K562 (cell line): ENCODE results near the gene HMGCL. TPM values are rescaled to one million over a fixed set of nuclear protein-coding genes. Genes with fewer than 3 reads are reported as not detected.

Experiments
- E2F6 ChIP-seq, 2 experiments: IDR thresholded peaks; 2 replicates each; pipeline ENCODE4 v1.6.1; 2011; ENCODE audit warnings: borderline replicate concordance in 1 of 2, control low read depth in 1 of 2, low read depth in 1 of 2, low read length in 1 of 2, mild to moderate bottlenecking in 1 of 2, mixed read lengths in 1 of 2, moderate library complexity in 1 of 2; ENCODE audit not compliant: insufficient read depth in 1 of 2, insufficient read length in 1 of 2, poor library complexity in 1 of 2, severe bottlenecking in 1 of 2; ENCODE audit errors: extremely low read depth in 1 of 2
- HNRNPL ChIP-seq: fragments of 200-400 bp; formaldehyde crosslinking; IDR thresholded peaks from 2 replicates; pipeline ENCODE4 v1.6.1; 2017; ENCODE audit warnings: low read depth, mild to moderate bottlenecking, low read length
- LEF1 ChIP-seq: fragments of 450-650 bp; IDR thresholded peaks from 2 replicates; pipeline ENCODE4 v1.6.1; 2016; ENCODE audit warnings: mild to moderate bottlenecking
- MAZ ChIP-seq, 2 experiments: fragments of 450-650 bp in 1 of 2; sonication (generic) in 1 of 2; formaldehyde crosslinking; IDR thresholded peaks in 1 of 2; conservative IDR thresholded peaks in 1 of 2; 2 replicates each; pipeline versions ENCODE4 v1.4.0 to v1.5.0; 2020; ENCODE audit warnings: mild to moderate bottlenecking in 1 of 2, missing genetic modification reagents in 1 of 2
- NBN ChIP-seq: fragments of 450-650 bp; IDR thresholded peaks from 2 replicates; pipeline ENCODE4 v1.6.1; 2016; ENCODE audit warnings: low read depth, mild to moderate bottlenecking
- PCBP2 ChIP-seq: fragments of 200-400 bp; formaldehyde crosslinking; IDR thresholded peaks from 2 replicates; pipeline ENCODE4 v1.6.1; 2018; ENCODE audit warnings: low read length, low read depth, mild to moderate bottlenecking, moderate library complexity; ENCODE audit not compliant: poor library complexity, severe bottlenecking
- PRPF4 ChIP-seq: fragments of 200-400 bp; formaldehyde crosslinking; IDR thresholded peaks from one replicate; pipeline ENCODE4 v1.6.1; 2017; ENCODE audit warnings: low read length, low read depth, mild to moderate bottlenecking; ENCODE audit not compliant: insufficient read depth, poor library complexity, severe bottlenecking
- RAD21 ChIP-seq, 2 experiments: fragments of 250-450 bp in 1 of 2; fragments of 450-650 bp in 1 of 2; sonication (Bioruptor Pico) in 1 of 2; formaldehyde crosslinking in 1 of 2; IDR thresholded peaks in 1 of 2; conservative IDR thresholded peaks in 1 of 2; 2 replicates each; pipeline versions ENCODE4 v1.4.0 to v1.8.0; 2020 to 2022; ENCODE audit warnings: mild to moderate bottlenecking in 2 of 2, moderate library complexity in 1 of 2
- RBM14 ChIP-seq: fragments of 200-400 bp; formaldehyde crosslinking; IDR thresholded peaks from 2 replicates; pipeline ENCODE4 v1.6.1; 2018; ENCODE audit warnings: low read depth, mild to moderate bottlenecking, low read length, moderate library complexity, borderline replicate concordance; ENCODE audit not compliant: insufficient read depth
- SIN3B ChIP-seq: fragments of 450-650 bp; IDR thresholded peaks from 2 replicates; pipeline ENCODE4 v1.6.1; 2017; ENCODE audit warnings: low read depth, mild to moderate bottlenecking, moderate library complexity
- SRF ChIP-seq, 2 experiments: fragments of 250-450, 450-650 bp in 1 of 2; sonication (Bioruptor Pico) in 1 of 2; sonication (generic) in 1 of 2; formaldehyde crosslinking; IDR thresholded peaks; 2 replicates each; pipeline versions ENCODE4 v1.5.0 to v1.5.1; 2020 to 2022; ENCODE audit warnings: mild to moderate bottlenecking in 1 of 2, missing genetic modification reagents in 1 of 2
- ZKSCAN8 ChIP-seq: fragments of 200-800 bp; sonication (Bioruptor generic); IDR thresholded peaks from 2 replicates; pipeline ENCODE4 v1.6.1; 2016; ENCODE audit warnings: missing genetic modification characterization, missing compliant biosample characterization
- ZNF3 ChIP-seq: fragments of 250-450 bp; sonication (Bioruptor Pico); IDR thresholded peaks from 2 replicates; pipeline ENCODE4 v1.5.0; 2021; ENCODE audit warnings: mild to moderate bottlenecking, moderate library complexity
- ZNF318 ChIP-seq, 2 experiments: fragments of 450-650 bp; IDR thresholded peaks; 2 replicates each; pipeline ENCODE4 v1.6.1; 2016; ENCODE audit warnings: mild to moderate bottlenecking in 2 of 2, borderline replicate concordance in 1 of 2, low read depth in 1 of 2, moderate library complexity in 1 of 2
- ZNF695 ChIP-seq: fragments of 450-650 bp; formaldehyde crosslinking; IDR thresholded peaks from 2 replicates; pipeline ENCODE4 v1.4.0; 2020; ENCODE audit warnings: mild to moderate bottlenecking, moderate library complexity
- polyA plus RNA-seq, 8 experiments: library from polyadenylated mRNA; depleted of rRNA in 4 of 8; stranded (reverse) in 5 of 8; unstranded in 3 of 8; fragments of >200 nt; fragmentation: Nextera tagmentation in 2 of 8; fragmentation: Illumina TruSeq in 1 of 8; extraction: Ambion mirVana in 2 of 8; extraction: Trizol in 1 of 8; gene quantifications; 2 replicates each; pipeline versions ENCODE4 v1.2.1 to v1.2.3, GENCODE V29; 2011 to 2014; ENCODE audit warnings: inconsistent platforms in 1 of 8, missing spikeins in 1 of 8
- total RNA-seq, 7 experiments: library from RNA; depleted of rRNA in 6 of 7; stranded (reverse); fragments of >200 nt in 6 of 7; fragmentation: Illumina TruSeq in 2 of 7; extraction: Trizol in 2 of 7; gene quantifications; 2 replicates each; pipeline versions ENCODE4 v1.2.1 to v1.2.3, GENCODE V29; 2011 to 2021; ENCODE audit warnings: low replicate concordance in 1 of 7

Gene HMGCL
- total and polyA plus RNA-seq, 9 of the 15 experiments (the other 6 are each of a cell fraction or from before 2014, with no cell fraction given): 18.0 to 82.2 (median 24.2) TPM

DNA sequence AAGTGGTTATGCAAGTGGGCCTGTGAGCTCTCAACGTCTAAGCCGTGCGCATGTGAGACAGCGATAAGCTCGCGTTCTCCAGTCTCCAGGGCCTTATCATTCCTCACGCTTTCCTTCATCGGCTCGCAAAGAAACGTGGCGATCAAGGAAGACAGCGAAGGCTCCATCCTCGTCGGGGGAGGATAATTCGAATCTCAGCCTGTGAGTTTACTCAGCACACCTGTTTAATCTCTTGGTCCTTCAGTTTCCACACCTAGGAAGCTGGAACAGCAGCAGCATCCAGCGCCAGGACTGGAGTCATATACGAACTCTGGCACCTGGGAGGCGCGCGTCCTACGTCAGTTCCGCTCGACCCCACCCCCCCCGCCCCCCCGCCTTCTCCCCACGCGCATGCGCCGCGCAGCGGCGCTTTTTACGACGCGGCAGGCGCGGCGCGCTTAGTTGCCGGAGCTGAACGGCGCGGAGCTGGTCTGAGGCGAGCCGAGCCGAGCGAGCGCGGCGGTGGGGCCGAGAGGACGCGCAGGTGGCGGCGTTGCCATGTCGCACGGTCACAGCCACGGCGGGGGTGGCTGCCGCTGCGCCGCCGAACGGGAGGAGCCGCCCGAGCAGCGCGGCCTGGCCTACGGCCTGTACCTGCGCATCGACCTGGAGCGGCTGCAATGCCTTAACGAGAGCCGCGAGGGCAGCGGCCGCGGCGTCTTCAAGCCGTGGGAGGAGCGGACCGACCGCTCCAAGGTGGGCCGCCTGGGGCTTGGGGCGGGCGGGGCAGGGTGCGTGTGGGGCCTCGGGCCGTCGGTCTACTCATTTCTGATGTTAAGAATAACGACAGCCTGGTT is 47.0 kb downstream of the HMGCL start, which contains the start of gene PITHD1 (continued):
- TF ChIP-seq ZNF318 (IDR thresholded peaks at IDR 0.05; ENCODE audit: borderline replicate concordance in 1 of 2, low read depth in 1 of 2) (peak in 1 of 2 experiments; percentile 73; a peak in 2 of 4 replicates), ZNF695 (CRISPR knock-in tag) (no peak), NBN (peak; percentile 98), HNRNPL (no peak), PRPF4 (no peak), LEF1 (peak; percentile 94), E2F6 (IDR thresholded peaks at IDR 0.05; ENCODE audit: borderline replicate concordance in 1 of 2, extremely low read depth in 1 of 2, insufficient read depth in 1 of 2, insufficient read length in 1 of 2, low read depth in 1 of 2, low read length in 1 of 2, poor library complexity in 1 of 2, severe bottlenecking in 1 of 2) (peak; percentile 79 to 80), MAZ (CRISPR knock-in tag; conservative IDR thresholded peaks at IDR 0.05 in 1 of 2, IDR thresholded peaks at IDR 0.05 in 1 of 2) (peak; percentile 57 to 73; a peak in 2 of 4 replicates), PCBP2 (no peak), SRF (CRISPR knock-in tag; IDR thresholded peaks at IDR 0.05) (peak in 1 of 2 experiments; percentile 32; a peak in 1 of 4 replicates), SIN3B (peak; percentile 91), RBM14 (no peak), RAD21 (CRISPR knock-in tag; conservative IDR thresholded peaks at IDR 0.05 in 1 of 2, IDR thresholded peaks at IDR 0.05 in 1 of 2) (0 out of 4 replicates have a peak, but pooled peaks of 1 of the 2 experiments have one; percentile 11), ZKSCAN8 (CRISPR knock-in tag) (no peak; the same call in 1 of the 2 replicates), ZNF3 (CRISPR knock-in tag) (no peak)
